C4-2B (cell line): Measurements from ENCODE around the gene ALKBH5.

Experiments
- CTCF ChIP-seq: fragments of 450-650 bp; conservative IDR thresholded peaks from 2 replicates; pipeline ENCODE4 v1.5.1; 2017; ENCODE audit warnings: mild to moderate bottlenecking
- ZFX ChIP-seq: fragments of 450-650 bp; IDR thresholded peaks from 2 replicates; pipeline ENCODE4 v1.6.1; 2017

GRCh38 chr17:18256776-18257175, 73.1 kb downstream of the ALKBH5 start:
- TF ChIP-seq CTCF = no peak
- TF ChIP-seq ZFX = no peak
